IPS-20b (cell line): ENCODE data around the gene TLN1.
A peak's percentile ranks its signal among the peaks of the same experiment; 100 is the strongest.

ENCODE experiments used
- H3K27ac ChIP-seq: one replicate; pipeline ENCODE4 v1.5.1; 2013; ENCODE audit warnings: low read length
- H3K27me3 ChIP-seq: 2 replicates; pipeline ENCODE4 v1.6.1; 2013; ENCODE audit warnings: mild to moderate bottlenecking, low read length, inconsistent platforms; ENCODE audit not compliant: insufficient read depth
- H3K36me3 ChIP-seq: 2 replicates; pipeline ENCODE4 v1.6.1; 2013; ENCODE audit warnings: low read depth, mild to moderate bottlenecking, inconsistent platforms, low read length, moderate library complexity; ENCODE audit not compliant: insufficient read depth
- H3K4me1 ChIP-seq: 2 replicates; pipeline ENCODE4 v1.6.1; 2013; ENCODE audit warnings: mild to moderate bottlenecking, control low read depth, inconsistent platforms, low read length, moderate library complexity; ENCODE audit not compliant: insufficient read depth
- H3K4me3 ChIP-seq: 2 replicates; pipeline ENCODE4 v1.5.1; 2013; ENCODE audit warnings: mild to moderate bottlenecking, low read length, inconsistent platforms
- H3K9ac ChIP-seq: 2 replicates; pipeline ENCODE4 v1.6.1; 2013; ENCODE audit warnings: low read depth, mild to moderate bottlenecking, inconsistent platforms, low read length, moderate library complexity
- H3K9me3 ChIP-seq: 2 replicates; pipeline ENCODE4 v1.6.1; 2013; ENCODE audit warnings: mild to moderate bottlenecking, low read depth, low read length, inconsistent platforms; ENCODE audit not compliant: insufficient read depth

Gene TLN1

DNA sequence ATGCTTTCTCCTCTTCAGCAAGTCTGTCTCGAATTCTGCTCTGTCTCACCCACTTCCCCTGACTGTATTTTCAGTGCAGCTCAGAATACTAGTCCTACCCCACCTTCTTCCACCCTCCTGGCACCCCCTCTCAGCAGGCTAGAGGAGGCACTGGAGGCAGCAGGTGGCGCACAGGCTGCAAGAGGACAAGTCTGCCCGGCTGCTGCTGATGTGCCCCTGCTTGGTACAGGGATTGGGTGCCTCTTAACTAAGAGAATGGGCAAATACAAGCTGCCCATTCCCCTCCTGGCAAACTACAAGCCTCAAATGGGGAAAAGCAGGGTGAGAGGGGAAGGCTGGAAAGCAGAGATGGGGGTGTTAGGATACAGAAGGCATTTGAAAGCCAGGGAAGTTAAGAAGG is 5.1 kb downstream of the TLN1 start:
- Histone ChIP-seq H3K9me3 (no peaks in the 10 kb centered on the region), H3K4me1 (peaks cover 44% of the 10 kb centered on the region), H3K36me3 (peaks cover 37% of the 10 kb centered on the region), H3K4me3 (no peak overlapping the region; the same call in 1 of the 2 replicates), H3K9ac (peak overlapping the region; percentile 77; the same call in 1 of the 2 replicates), H3K27me3 (no peaks in the 10 kb centered on the region), H3K27ac (peak overlapping the region; percentile 49)

DNA sequence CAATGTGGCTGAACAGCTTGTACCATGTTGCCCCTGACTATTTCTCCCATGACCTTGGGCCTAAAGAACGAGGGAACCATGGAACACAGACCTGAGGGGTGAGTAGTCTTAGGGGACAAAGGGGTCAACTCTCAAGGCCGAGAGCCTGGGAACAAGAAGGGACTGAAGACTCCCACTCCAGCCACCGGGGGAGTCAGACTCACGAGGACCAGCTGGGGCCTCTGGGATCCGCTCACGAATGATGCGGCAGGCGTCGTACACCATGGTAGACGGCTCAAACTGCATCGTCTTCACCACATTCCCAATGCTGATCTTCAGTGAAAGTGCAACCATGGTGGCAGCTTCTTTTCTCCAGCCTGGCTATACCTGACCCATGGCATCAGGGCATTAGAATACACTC is 6.6 kb downstream of the TLN1 start:
- Histone ChIP-seq H3K36me3 (peaks cover 52% of the 10 kb centered on the region), H3K4me1 (peaks cover 36% of the 10 kb centered on the region), H3K9me3 (no peaks in the 10 kb centered on the region), H3K27me3 (no peaks in the 10 kb centered on the region), H3K4me3 (no peak overlapping the region), H3K9ac (no peak overlapping the region), H3K27ac (no peak overlapping the region)

DNA sequence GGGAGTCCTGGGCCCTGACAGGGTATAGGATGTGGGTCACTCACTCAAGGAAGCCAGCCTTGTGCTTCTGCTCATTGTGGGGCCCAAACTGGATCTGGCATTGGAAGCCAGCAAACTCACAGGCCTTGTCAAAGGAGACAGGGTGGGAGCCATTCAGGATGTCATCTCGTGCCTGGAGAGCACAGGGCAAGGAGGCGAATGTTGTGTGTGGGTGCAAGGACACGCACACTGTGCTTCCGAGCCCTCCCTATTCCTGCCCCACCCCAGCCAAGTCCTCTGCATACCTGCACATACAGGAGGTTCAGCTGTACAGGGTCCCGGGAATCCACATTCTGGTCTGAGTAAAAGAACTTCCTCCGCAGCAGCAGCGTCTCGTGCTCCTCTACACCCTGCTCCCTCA is 8.1 kb downstream of the TLN1 start:
- Histone ChIP-seq H3K4me1 (peaks cover 23% of the 10 kb centered on the region), H3K9ac (no peak overlapping the region), H3K9me3 (no peaks in the 10 kb centered on the region), H3K27ac (no peak overlapping the region), H3K27me3 (no peaks in the 10 kb centered on the region), H3K4me3 (no peak overlapping the region), H3K36me3 (peaks cover 67% of the 10 kb centered on the region)

DNA sequence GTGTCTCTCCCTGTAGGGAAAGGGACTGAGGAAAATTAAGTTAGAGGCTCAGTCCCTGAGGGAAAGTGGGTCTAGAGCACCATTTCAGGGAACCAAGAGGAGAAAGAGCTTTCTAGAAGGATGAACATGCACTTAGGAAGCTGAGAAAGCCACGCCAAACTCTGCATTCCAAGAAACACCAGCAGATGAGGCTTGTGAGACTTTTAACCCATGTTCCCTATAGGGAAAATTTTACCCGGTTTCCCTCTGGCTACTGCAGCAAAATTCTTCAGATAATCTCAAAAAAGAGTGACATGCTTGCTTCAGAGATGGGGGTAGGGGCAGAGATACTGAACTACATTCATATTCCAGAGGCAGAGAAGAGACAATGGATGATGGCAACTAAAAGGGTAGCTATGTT is 8.6 kb downstream of the TLN1 start:
- H3K4me1 ChIP-seq = peaks cover 18% of the 10 kb centered on the region
- peaks cover 72% of the 10 kb centered on the region for H3K36me3 ChIP-seq
- H3K9me3 ChIP-seq = no peaks in the 10 kb centered on the region
- H3K4me3 ChIP-seq = no peak overlapping the region
- no peak overlapping the region for H3K9ac ChIP-seq
- no peak overlapping the region for H3K27ac ChIP-seq
- H3K27me3 ChIP-seq = no peaks in the 10 kb centered on the region

DNA sequence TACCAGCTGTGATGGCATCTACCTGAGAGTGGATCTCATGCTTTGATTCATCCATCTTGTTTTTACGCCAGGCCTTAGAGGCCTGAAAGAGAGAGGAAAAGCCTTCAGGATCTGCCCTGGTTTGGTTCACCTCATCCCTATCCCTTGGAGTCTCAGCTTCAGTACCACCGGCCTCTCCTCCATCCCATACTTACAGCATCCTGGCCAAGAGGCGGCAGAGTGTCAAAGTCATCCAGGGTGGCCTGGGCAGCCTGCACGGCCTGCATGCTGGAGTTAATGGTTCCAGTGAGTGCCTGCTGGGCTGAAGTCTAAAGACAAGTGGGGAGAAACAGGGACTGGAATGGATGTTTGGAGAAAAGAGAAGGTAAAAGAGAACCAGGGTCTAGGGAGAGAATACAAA is 12.4 kb downstream of the TLN1 start:
- Histone ChIP-seq H3K27ac (no peak overlapping the region), H3K4me3 (no peak overlapping the region), H3K27me3 (no peaks in the 10 kb centered on the region), H3K36me3 (peaks cover 100% of the 10 kb centered on the region), H3K9me3 (no peaks in the 10 kb centered on the region), H3K4me1 (no peaks in the 10 kb centered on the region; the same call in 1 of the 2 replicates), H3K9ac (no peak overlapping the region)

DNA sequence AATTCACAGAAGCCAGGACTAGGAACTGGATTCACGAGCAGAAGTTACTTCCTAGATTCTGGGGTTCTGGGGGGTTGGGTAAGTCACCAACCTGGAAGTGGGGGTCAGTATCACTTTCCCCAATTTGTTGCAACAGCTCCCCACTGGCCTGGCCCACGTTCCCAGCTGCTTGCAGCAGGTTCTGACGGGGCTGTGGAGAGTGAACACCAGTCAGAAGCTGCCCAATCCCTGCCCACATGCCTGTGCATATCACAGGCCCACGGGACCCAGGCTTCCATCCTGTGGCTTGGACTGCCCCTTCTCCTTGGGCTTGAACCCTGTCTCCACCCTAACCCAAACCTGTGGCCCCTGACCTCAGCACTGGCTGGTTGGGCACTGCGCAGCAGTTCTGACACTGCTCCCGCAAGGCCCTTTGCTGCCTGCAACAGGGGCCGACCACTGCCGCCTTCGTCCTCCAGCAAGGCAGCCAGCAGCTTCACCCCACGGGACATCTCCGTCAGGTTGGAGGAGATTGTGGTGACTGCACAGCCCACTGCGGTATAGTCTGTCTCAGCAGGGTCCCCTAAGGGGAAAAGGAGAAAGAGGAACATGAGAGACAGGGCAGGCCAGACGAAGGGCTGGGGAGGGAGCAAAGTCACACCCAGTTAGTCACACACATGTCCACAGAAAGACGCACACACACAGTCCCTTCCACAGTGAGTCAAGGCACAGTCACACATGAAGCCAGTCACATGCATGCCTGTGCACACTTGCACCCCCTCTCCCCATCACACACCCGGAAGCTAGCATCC is 13.1 kb downstream of the TLN1 start:
- H3K4me1 ChIP-seq = no peaks in the 10 kb centered on the region; the same call in 1 of the 2 replicates
- H3K36me3 ChIP-seq = peaks cover 100% of the 10 kb centered on the region
- no peak overlapping the region for H3K27ac ChIP-seq
- H3K9ac ChIP-seq = no peak overlapping the region
- H3K4me3 ChIP-seq = no peak overlapping the region
- H3K9me3 ChIP-seq = no peaks in the 10 kb centered on the region
- H3K27me3 ChIP-seq = no peaks in the 10 kb centered on the region

DNA sequence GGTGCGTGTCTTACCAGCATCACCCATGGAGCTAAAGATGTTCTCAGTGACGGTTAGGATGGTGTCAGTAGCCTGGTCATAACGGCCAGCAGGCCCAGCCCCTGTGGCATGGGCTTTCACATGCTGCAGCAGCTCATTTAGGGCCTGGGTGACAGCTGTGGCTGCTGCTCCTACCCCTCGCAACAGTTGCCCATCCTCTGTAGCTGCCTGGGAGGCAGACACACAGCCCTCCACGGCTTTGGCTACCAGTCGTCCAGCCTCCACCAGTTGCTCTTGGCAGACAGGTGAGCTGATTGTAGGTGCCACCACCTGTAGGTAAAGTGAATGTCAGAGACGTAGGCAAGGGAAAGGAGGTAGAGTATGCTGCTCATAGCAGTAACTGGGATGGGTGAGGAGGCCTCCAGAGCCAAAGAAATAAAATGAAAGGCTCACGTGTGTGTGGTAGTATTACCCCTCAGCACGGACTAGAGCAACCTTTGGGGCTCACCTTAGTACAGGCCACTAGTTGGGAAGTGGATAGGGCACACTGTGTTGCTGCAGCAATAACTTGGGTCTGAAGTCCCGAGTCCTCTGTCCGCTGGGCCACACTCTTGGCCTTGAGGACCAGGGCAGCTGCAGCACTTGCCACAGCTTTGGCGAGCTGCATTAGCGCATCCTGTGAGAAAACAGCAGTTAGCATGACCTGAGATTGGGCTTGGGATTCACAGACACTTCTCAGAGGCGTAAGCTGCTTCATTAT is 14.7 kb downstream of the TLN1 start:
- Histone ChIP-seq H3K9me3 (no peaks in the 10 kb centered on the region), H3K4me1 (no peaks in the 10 kb centered on the region; the same call in 1 of the 2 replicates), H3K36me3 (peaks cover 100% of the 10 kb centered on the region), H3K27ac (no peak overlapping the region), H3K27me3 (no peaks in the 10 kb centered on the region), H3K4me3 (no peak overlapping the region), H3K9ac (no peak overlapping the region)

DNA sequence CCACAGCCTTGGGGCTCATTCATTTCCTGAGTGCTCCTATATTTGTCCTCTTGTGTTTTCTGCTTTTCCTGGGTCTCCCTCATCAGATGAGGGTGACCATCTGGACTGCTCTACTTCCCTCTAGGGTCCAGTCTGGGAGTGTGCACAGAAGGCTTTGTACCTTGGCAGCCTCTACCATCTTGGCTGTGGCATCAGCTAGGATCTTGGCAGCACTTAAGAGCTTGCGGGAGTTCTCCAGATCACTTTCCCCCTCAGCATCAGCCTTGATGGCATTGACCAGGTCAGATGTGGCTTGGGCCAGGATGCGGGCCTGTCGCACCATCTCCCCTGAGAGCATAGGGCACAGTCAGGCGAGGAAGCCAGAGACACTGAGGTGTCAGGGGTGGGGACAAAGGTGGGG is 15.8 kb downstream of the TLN1 start:
- no peak overlapping the region for H3K27ac ChIP-seq
- no peak overlapping the region for H3K9ac ChIP-seq
- no peaks in the 10 kb centered on the region for H3K9me3 ChIP-seq
- peaks cover 100% of the 10 kb centered on the region for H3K36me3 ChIP-seq
- no peak overlapping the region for H3K4me3 ChIP-seq
- H3K27me3 ChIP-seq = no peaks in the 10 kb centered on the region
- H3K4me1 ChIP-seq = no peaks in the 10 kb centered on the region; the same call in 1 of the 2 replicates

DNA sequence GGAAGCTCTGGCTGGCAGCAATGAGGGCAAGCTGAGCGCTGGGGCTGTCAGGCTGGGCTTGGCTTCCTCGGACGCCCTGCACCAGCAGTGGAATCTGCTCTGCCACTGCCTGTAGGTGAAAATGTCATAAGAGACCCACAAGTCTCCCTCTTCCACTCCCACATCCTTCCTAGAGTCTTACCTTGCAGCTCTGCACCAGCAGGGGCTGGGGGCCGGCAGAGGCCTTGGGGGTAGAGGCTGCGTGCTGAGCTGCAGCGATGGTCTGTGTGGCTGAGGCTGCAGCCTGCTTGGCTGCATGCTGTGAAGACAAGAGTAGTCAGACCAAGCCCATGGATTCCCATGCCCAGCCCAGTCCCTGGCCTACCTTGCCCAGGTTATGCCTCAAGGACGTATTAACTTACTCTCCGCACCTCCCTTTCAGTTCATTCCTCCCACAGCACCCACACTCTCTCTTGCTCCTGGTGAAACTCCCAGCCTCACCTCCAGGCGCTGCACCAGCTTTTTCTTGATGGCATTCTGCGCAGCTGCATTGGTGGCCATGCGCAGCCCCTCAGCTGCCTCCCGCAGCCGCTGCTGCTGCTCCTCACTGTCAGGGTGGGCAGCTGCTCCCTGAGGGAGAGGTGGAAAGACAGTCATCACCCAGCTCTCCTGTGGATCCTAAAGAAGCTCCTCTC is 17.3 kb downstream of the TLN1 start:
- no peak overlapping the region for H3K27ac ChIP-seq
- no peaks in the 10 kb centered on the region for H3K9me3 ChIP-seq
- peaks cover 96% of the 10 kb centered on the region for H3K36me3 ChIP-seq
- no peaks in the 10 kb centered on the region for H3K27me3 ChIP-seq
- no peak overlapping the region for H3K4me3 ChIP-seq
- no peak overlapping the region for H3K9ac ChIP-seq
- no peaks in the 10 kb centered on the region; the same call in 1 of the 2 replicates for H3K4me1 ChIP-seq

DNA sequence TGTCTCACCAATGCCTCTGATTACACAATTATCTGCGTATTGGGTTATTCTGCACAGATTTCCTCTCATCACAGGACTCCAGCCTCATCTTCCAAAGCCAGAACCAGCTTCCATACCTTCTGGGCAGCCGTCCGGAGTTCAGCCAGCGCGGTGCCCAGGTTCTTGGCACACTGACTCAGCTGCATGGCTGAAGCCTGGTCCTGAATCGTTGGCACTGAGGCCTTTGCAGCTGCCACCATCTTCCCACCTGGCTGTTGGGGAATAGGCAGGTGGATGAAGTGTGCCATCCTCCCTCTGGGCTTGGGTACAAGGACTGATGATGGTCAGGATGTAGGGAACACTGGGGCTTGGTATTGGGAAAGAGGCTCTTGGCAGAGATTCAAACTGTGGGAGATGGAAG is 17.9 kb downstream of the TLN1 start:
- Histone ChIP-seq H3K27me3 (no peaks in the 10 kb centered on the region), H3K9me3 (no peaks in the 10 kb centered on the region), H3K36me3 (peaks cover 93% of the 10 kb centered on the region), H3K4me3 (no peak overlapping the region), H3K9ac (no peak overlapping the region), H3K27ac (no peak overlapping the region), H3K4me1 (no peaks in the 10 kb centered on the region; the same call in 1 of the 2 replicates)

DNA sequence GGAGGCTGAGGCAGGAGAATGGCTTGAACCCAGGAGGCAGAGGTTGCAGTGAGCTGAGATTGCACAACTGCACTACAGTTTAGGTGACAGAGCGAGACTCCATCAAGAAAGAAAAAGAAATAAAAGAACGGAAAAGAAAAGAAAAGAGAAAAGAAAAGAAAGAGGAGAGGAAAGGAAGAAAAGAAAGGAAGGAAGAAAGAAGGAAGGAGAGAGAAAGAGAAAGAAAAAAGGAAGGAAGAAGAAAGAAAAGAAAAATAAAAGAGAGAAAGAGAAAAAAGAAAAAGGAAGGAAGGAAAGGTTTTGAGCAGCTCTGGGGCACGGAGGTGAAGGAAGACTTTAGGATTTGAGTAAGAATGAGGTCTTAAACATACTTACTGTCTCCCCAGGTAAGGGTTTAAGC is 18.4 kb downstream of the TLN1 start:
- Histone ChIP-seq H3K4me3 (no peak overlapping the region), H3K9ac (no peak overlapping the region), H3K27me3 (no peaks in the 10 kb centered on the region), H3K36me3 (peaks cover 93% of the 10 kb centered on the region), H3K27ac (no peak overlapping the region), H3K9me3 (no peaks in the 10 kb centered on the region), H3K4me1 (no peaks in the 10 kb centered on the region; the same call in 1 of the 2 replicates)
